Measurements from ENCODE around the gene THBS4.
"Not testable (repeated sequence)": the region's sequence is repeated elsewhere in the genome, so short reads cannot be mapped to it uniquely, and the experiment has no call there.

THBS4 gene

DNA sequence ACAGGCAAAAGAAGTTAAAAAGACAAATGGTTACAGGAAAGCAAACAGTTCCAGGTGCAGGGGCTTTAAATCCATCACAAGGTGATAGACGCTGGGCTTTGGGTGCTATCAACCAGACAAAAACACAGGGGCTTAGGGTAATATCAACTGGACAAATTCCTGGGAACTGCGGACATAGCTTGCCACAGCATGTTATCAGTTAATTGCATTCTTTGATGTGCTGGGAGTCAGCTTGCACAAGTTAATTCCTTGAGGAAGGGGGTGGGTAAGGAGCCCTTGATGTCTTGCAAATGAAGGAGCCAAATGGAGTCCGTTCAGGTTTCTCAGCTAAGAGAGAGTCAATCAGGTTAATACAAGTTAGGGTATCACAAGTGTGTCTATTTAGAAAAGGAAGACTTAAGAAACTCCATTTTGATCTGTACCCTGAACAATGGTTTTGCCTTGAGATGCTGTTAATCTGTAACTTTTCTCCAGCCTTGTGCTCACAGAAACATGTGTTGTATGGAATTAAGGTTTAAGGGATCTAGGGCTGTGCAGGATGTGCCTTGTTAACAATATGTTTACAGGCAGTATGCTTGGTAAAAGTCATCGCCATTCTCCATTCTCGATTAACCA, 76.3 kb downstream of the THBS4 start:
- in situ Hi-C loops (cut with HindIII; ENCODE audit: low sequenced_read_pairs) = not testable (repeated sequence)

DNA sequence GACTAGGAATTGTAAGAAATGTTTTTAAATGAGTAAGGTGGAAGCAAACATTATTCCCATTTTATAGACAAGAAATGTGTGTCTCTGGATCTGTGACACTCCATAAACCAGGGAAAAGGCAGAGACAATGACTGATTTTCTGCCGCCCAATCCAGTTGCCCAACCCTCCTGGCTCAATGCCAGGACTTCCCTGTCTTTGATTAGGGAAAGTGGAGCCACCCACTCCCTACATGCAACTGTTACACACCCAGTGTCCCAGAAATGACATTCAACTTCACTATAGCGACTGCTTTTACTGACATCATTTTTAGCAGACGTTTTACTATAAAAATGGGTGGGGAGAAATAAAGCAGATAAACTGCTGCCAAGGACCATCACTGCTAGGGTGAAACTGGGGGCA, 79.7 kb downstream of the THBS4 start:
- in situ Hi-C loops (cut with HindIII; ENCODE audit: low sequenced_read_pairs) = no loop called here

DNA sequence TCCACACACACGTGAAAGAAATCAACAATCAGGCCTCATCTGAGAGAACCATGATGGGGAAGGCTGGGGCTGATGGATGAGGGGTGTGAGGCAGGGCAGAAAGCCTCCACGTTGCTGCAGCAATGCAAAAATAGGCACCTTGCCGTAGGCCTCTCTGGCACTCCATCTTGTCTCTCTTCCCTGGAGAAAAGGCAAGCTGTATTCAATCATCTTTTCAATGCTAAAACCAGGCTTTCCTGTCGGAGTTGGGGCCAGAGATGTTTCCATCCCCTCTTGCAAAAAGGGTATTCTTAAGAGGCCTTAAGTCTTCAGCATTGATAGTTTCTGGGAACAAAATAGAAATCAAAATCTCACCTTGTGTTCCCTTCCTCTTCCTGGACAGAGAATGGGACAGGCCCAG, 80.9 kb downstream of the THBS4 start:
- in situ Hi-C loops (cut with HindIII; ENCODE audit: low sequenced_read_pairs) = no loop called here

DNA sequence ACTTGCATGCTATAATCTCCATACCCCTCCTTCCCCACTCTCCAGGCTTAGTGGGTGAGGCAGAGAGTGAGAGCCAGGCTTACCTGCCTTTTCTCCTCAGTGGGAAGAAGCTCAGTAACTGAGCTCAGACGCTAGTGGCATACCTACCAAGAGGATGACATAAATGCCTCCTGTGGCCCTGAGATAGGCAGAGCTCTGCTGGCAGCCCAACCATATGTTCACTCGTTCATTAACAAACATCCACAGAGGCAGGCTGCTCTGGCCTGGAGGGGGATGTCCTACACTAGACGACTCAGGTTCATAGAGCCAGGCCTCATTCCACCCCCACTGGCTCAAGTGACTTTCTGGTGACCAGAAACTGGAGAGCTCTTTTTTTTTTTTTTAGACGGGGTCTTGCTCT, 81.3 kb downstream of the THBS4 start:
- in situ Hi-C loops (cut with HindIII; ENCODE audit: low sequenced_read_pairs) = no loop called here

DNA sequence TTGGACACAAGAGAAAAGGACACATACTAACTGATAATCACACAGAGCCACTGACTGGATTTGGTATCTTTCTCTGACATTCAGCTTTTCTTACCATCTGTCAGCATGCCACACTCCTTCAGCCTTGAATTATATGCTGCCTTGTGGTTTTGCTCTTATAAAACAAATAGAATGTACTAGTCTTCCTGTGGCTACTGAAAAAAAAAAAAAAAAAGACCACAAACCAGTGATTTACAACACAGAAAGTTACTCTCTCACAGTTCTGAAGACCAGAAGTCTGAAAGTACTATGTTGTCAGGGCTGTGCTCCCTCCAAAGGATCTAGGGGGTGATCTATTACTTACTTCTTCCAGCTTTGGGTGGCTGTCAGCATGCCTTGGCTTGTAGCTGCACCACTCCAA, 82.3 kb downstream of the THBS4 start:
- in situ Hi-C loops (cut with HindIII; ENCODE audit: low sequenced_read_pairs) = no loop called here

DNA sequence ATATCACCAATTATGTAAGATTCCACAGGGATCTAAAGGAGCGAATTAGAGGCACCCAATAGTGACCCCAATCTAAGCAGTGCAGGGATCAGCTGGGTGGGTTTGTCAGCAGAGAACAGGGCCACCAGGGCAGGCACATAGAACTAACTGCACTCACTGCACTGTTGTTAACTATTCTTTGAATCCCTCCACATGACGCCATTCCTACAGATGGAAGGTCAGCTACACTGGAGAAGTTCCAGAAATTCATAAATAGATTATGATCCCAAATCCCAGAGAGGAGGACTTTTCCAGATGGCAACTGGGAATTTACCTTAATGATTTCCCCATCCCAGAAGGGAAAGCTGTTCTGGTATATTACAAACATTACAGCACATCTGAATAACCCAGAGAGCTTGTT, 84.2 kb downstream of the THBS4 start:
- in situ Hi-C loops (cut with HindIII; ENCODE audit: low sequenced_read_pairs) = no loop called here

DNA sequence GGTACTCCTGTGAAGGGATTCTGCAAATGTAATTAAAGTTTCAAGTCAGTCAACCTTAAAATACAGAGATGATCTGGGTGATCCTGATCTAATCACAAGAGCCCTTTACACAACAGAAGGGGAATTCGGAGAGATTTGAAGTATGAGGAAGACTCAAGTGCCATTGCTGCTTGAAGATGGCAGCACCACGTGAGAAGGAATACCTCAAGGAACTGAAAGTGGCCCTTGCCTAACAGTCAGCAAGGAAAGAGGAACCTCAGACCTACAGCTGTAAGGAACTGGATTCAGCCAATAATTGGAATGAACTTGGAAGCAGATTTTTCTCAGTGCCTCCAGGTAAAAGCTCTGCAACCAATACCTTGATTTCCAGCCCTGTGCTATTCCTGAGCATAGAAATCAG, 87.4 kb downstream of the THBS4 start:
- in situ Hi-C loops (cut with HindIII; ENCODE audit: low sequenced_read_pairs) = no loop called here

DNA sequence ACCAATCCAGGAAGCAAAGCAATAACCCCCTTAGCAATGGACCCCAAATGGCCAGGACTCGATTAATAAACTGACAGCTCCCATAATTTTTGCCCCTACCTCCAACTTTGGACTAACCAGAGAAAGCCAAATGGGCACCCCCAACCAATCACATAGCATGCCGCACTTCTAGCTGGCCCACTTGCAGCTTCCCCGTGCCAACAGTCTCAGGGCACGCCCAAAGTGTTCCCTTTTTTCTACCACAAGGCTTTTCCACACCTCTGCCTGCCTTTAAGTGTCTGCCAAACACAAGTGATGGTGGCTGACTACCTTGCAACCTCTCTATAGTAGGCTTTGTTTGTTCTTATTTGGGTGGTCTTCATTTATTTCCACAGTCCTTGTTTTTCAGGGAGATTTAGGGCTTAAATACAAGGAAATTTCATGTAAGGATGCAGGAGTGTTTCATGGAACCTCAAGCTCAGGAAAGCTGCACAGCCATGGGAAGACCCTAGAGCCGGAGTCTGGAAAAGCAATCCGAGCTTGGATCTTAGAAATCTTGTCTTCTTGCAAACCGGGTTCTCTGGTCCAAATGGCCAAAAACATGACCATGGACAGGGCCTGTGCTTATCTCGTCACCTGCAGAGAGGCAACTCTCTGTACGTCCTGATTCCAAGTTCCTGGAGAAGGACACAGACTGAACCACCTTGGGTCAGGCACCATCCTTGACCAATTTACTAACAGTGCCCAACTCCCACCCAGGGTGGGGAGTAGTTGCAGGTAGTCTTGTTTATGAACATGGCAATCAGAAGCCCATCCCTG, 89.2 kb downstream of the THBS4 start:
- in situ Hi-C loops (cut with HindIII; ENCODE audit: low sequenced_read_pairs) = no loop called here

DNA sequence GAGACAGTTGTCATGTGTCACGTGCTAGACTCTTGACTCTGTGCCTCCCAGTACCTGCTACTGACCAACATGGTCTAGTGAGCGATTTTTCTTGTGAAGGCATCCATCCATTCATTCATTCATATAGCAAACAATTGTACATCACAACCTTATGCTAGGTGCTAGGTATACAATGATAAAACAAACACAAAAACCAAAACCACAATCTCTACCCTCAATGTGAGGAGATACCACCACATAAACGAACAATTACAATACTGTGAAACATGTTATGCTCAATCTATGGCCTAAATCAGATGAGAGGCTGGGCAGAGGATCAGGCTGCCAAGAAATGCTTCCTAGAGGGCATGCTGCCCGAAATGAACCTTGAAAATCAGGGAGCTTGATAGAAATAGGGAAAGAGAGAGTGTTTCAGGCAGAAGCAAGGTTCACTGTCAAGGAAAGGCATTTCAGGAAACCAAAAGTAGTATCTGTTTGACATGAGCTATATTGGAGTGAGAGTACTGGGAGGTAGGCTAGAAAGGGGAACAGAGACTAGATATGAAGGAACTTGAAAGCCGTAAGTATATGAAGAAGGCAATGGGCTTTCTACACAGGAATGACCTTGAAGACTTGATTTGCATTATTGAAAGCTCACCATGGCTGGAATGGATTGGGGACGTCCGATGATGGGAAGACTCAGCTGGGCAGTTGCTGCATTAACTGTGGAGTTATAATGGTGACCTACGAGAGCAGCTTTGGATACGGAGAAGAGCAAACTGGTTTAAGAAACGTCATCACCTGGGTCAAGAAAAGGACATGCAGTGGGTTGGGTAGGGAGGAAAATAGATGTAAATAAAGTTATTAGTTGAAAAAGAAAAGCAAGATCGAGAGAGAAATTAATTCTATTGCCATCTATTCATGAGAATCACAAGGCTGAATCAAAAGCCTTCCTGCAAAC, 90.1 kb downstream of the THBS4 start:
- in situ Hi-C loops (cut with HindIII; ENCODE audit: low sequenced_read_pairs) = no loop called here

DNA sequence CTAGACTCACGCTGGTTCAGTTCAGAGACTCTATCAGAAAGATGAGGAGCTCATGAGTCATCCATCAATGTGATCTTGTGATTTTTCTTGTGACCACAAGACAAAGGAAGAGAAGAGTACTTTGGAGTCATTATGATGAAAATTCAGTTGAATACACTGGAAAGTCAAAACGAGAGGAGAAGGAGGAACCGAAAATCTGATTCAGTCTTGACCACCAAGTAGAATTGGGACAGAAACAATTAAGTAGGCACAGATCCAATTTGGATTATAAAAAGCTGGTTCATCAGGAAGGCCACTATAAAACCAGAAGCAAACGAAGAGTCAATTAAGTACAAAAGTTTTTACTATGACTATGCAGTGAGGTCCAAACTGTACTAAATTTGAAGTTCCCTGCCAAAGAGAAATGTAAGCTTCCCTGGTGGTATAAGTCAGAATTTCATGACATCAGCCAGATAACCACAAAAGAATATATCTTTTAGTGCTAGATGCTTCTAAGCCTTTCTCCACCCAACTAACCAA, 90.9 kb downstream of the THBS4 start:
- in situ Hi-C loops (cut with HindIII; ENCODE audit: low sequenced_read_pairs) = no loop called here

DNA sequence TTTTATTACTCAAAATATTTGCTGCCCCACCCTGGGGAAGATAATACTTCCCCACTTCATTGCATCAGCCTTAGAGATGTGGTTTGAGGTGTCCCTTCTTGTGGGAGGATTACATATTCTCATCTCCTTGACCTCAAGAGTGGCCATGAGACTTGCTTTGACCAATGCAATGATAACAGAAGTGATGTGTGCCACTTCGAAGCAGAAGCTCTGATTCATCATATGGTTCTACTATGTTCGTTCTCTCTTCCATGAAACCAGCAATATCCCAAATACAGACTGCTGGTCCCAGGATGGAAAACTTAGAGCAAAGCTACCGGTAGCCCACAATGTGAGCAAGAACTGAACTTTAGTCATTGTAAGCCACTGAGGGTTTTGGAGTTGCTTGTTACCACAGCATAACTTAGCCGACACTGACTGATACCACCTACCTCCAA, 92.0 kb downstream of the THBS4 start:
- in situ Hi-C loops (cut with HindIII; ENCODE audit: low sequenced_read_pairs) = no loop called here

DNA sequence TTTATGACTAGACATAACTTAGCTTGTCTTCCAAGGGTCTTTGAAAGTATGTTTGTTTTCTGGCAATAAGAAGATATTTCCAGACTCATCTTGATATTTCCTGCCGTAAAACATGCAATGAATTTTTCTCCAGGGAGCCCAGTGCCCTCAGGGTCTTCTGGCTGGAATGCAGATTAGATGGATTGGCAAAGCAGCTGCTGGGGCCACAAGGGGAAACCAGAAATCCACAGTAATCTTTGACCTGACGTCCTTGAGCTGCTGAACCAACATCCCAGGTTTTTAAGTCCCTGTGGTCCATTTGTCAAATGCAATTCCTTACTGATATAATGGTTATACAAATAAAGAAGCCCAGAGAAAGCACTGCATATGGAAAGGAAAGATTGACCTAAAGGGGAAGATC, 93.0 kb downstream of the THBS4 start:
- in situ Hi-C loops (cut with HindIII; ENCODE audit: low sequenced_read_pairs) = no loop called here

DNA sequence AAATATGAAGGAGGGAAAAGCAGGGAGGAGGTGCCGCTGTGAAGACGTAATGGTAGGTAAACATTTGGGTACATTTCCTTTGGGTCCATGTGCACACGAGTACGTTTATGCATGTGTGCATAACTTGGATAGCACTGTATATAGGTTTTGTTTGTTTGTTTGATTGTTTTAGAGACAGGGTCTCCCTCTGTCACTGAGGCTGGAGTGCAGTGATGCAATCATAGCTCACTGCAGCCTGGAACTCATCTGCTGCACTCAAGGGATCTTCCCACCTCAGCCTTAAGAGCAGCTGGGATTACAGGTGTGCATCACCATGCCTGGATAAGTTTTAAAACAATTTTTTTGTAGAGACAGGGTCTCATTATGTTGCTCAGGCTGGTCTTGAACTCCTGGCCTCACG, 94.0 kb downstream of the THBS4 start:
- in situ Hi-C loops (cut with HindIII; ENCODE audit: low sequenced_read_pairs) = no loop called here
